AG08396 (cell line): Measurements from ENCODE around the gene GPRIN3.

ENCODE experiments used
- DNase-seq: peaks from one replicate; pipeline ENCODE4 v3.0.0; 2012; ENCODE audit warnings: low spot score, mixed read lengths

Gene GPRIN3

GRCh38 chr4:89307446-89308160 lies at the start of gene GPRIN3:
Gene GPRIN3, minus strand, starts transcription at chr4:89307800. Its CDS starts 57,690 bp downstream, at chr4:89250110.
- DNase-seq = peak; percentile 30

DNA sequence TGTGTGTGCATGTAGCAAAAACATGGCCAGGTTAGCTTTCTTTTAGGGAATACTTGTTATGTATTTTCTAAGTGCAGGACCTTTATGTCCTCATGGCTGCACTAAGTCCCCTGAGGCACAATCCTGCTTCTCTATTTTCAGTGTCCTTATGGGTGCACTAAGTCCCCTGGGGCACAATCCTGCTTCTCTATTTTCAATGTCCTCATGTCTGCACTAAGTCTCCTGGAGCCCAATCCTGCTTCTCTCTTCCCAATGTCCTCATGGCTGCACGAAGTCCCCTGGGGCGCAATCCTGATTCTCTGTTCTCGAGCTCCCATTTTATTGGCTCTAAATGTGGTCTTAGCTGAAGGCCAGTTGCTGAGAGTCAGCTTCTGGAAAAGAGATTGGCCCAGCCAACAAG lies 49.7 kb upstream of the GPRIN3 start:
- DNase-seq = no peak

- no peak for DNase-seq
Observed at GRCh38 chr4:89356086-89356485, 48.5 kb upstream of the GPRIN3 start.

- DNase-seq = no peak
Observed at GRCh38 chr4:89353514-89353913, 45.9 kb upstream of the GPRIN3 start.

GRCh38 chr4:89352541-89352940 lies 44.9 kb upstream of the GPRIN3 start:
- no peak for DNase-seq

DNA sequence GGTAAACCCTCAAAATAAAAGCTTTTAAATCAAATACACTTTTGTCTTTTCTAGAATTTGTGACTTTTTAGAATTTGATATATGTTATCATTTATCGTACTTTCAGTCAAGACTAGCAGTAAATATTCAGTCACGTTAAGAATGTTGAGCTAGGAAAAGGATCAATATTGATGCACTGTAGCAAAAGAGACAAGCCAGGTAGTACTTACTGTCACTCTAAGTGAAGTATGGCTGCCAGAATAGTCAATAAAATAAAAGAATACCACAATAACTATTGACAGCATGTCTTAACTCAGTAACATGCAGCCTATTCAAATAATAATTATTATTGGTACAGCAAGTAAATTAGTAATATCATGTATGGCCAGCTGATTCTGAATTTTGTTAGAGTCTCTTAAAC lies 43.6 kb upstream of the GPRIN3 start:
- no peak for DNase-seq

- DNase-seq = no peak
Observed at GRCh38 chr4:89347363-89348025, 39.9 kb upstream of the GPRIN3 start.

DNA sequence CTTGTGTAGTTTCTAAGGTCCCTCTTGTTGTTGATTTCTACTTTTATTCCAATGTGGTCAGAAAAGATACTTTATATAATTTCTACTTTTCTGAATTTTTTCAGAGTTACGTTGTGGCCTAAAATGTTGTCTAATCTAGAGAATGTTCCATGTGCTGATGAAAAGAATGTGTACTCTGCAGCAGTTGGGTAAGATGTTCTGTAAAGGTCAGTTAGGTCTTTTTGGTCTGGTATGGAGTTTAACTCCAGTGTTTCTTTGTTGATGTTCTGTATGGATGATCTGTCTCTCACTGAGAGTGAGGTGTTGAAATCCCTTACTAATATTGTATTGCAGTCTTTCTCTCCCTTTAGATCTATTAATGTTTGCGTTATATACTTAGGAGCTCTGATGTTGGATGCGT lies 37.0 kb upstream of the GPRIN3 start:
- DNase-seq = no peak

GRCh38 chr4:89338206-89338605 lies 30.6 kb upstream of the GPRIN3 start:
- no peak for DNase-seq

GRCh38 chr4:89337681-89338080 lies 30.1 kb upstream of the GPRIN3 start:
- DNase-seq = no peak

- no peak for DNase-seq
Observed at GRCh38 chr4:89336818-89337420, 29.3 kb upstream of the GPRIN3 start.

GRCh38 chr4:89334830-89335229 lies 27.2 kb upstream of the GPRIN3 start:
- DNase-seq = no peak

- DNase-seq = no peak
Observed at GRCh38 chr4:89334311-89334710, 26.7 kb upstream of the GPRIN3 start.

DNA sequence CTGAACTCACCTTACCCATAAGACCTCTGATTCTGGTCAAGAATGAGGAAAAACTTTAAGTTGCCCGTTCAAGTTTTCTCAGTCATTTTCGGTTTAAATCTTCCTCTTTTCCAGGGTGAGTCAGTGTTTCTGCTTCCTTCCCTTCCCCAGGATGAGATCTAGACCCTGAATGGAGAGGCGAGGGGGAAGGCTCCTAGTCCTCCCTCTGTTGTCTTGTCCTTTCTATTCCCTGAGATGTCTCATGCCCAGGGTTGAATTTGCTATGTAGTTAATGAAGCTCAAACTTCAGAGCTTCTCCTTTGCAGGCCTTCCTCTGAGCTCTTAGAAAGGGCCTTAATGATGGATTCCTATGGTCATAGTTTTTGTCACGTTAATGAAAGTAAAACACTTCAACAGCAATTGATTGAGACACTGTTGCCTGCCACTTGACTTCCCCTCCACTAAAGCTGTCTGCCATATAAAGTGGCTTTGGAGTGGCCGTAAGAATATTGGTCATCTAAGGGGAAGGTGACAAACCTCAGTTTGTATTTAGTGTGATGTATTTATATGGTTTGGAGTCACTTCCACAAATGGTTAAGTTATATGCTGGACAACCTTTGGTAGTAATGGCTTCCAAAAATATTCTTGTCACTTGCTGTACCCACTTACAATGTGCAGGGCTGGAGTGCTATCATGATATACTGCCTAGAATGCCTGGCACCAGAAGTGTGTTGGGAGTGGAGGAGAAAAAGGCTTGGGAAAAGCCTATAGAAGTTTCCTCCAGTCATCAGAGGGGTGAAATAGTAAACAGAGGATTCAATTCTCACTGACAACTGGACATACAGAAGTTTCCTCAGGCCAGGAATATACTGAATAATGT lies 24.3 kb upstream of the GPRIN3 start:
- no peak for DNase-seq

GRCh38 chr4:89331197-89331596 lies 23.6 kb upstream of the GPRIN3 start:
- DNase-seq = no peak

DNA sequence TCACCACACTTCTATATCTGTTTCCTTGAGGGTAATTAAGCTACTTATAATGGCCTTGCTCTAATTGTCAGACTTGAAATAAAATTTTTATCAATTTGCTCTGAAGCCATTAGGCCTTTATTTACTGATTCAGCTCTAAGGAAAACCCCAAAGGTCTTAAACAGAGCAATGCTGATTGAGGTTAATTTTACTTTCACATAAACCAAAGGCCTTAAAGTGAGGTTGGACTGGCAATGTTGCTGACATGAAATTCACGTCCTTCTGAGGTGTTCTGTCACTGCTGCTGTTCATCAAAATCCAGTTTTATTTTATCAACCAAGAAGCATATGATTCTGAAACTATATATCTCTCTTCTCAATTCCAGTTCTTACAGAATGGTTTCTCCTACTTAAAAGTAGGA lies 21.7 kb upstream of the GPRIN3 start:
- DNase-seq = no peak

- DNase-seq = no peak
Observed at GRCh38 chr4:89324671-89325070, 17.1 kb upstream of the GPRIN3 start.

- DNase-seq = no peak
Observed at GRCh38 chr4:89322671-89323070, 15.1 kb upstream of the GPRIN3 start.

DNA sequence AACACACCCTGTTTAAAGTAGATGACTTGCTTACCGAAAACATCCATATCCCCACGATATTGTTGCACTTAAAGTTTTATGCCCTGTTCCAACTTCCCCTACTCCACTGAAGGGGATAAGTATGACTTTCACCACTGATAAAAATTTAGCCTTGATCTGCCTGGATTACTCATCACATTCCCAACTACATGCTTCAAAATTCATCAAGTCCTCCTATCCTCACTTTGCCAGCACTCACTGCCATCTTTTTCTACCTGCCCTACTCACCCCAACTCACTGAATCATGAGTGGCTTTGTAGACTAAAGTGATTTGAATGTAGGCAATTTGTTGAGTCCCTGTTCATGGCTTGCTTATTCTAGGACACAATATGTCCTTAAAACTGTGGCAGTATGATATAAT lies 12.2 kb upstream of the GPRIN3 start:
- DNase-seq = no peak

- no peak for DNase-seq
Observed at GRCh38 chr4:89316931-89317366, 9.3 kb upstream of the GPRIN3 start.

GRCh38 chr4:89316211-89316610 lies 8.6 kb upstream of the GPRIN3 start:
- no peak for DNase-seq

GRCh38 chr4:89314291-89314690 lies 6.7 kb upstream of the GPRIN3 start:
- no peak for DNase-seq
